Activated T-helper 1 cell treated with anti-CD3 and anti-CD28 coated beads, Interleukin-12 subunit alpha, Interleukin-12 subunit beta, Interleukin-2, Interleukin-4 antibody, amounts not matched to agents 30 ng/mL and 10 ng/mL and 1 ng/mL, durations not matched to agents 14 hours and 24 hours and 36 hours (primary cell): Measurements from ENCODE around the gene ERMN. TPM values are rescaled to one million over a fixed set of nuclear protein-coding genes. Genes with fewer than 3 reads are reported as not detected.

Source experiments
- DNase-seq: peaks from one replicate; pipeline ENCODE4 v3.0.0; 2021; ENCODE audit warnings: low spot score
- H3K27ac Mint-ChIP-seq: one replicate; pipeline ENCODE4 v1.8.0; 2021; ENCODE audit warnings: mild to moderate bottlenecking, mixed read lengths
- H3K27me3 Mint-ChIP-seq: one replicate; pipeline ENCODE4 v1.8.0; 2022; ENCODE audit warnings: mild to moderate bottlenecking, moderate library complexity, mixed read lengths; ENCODE audit not compliant: insufficient read depth
- H3K36me3 Mint-ChIP-seq: one replicate; pipeline ENCODE4 v1.8.0; 2021; ENCODE audit warnings: low read depth, mixed read lengths
- H3K4me1 Mint-ChIP-seq: one replicate; pipeline ENCODE4 v1.8.0; 2021; ENCODE audit warnings: low read depth, mixed read lengths
- H3K4me3 Mint-ChIP-seq: one replicate; pipeline ENCODE4 v1.8.0; 2021; ENCODE audit warnings: mild to moderate bottlenecking, moderate library complexity, mixed read lengths
- H3K9me3 Mint-ChIP-seq: one replicate; pipeline ENCODE4 v1.8.0; 2021; ENCODE audit warnings: mixed read lengths
- intact Hi-C: fragments of 100-400 bp; cut with micrococcal nuclease; formaldehyde crosslinking; loops from one replicate; pipeline ENCODE4 v1.15.1; 2024
- total RNA-seq: library from RNA; stranded (reverse); gene quantifications from 2 replicates; pipeline ENCODE4 v1.2.3, GENCODE V29; 2022

Gene ERMN
- total RNA-seq, 1 donor from 2014 or later, result 2.1 TPM

GRCh38 chr2:157271590-157272203 lies 53.9 kb downstream of the ERMN start:
- DNase-seq, result no peak
- H3K27ac Mint-ChIP-seq, result no peak overlapping the region
- H3K4me1 Mint-ChIP-seq, result peaks cover 32% of the 10 kb centered on the region
- H3K36me3 Mint-ChIP-seq, result peaks cover 2% of the 10 kb centered on the region
- no peak overlapping the region for H3K4me3 Mint-ChIP-seq
- H3K27me3 Mint-ChIP-seq, result peaks cover under 1% of the 10 kb centered on the region
- intact Hi-C loops, result loop anchor here (1.0 to 2.0 kb wide), 2 partner anchors 10 to 25 kb away; no protein-coding TSS in a partner anchor
- peaks cover 3% of the 10 kb centered on the region for H3K9me3 Mint-ChIP-seq

- no peak for DNase-seq
- Mint-ChIP-seq H3K4me3 (no peak overlapping the region), H3K27me3 (no peaks in the 10 kb centered on the region), H3K4me1 (peaks cover 32% of the 10 kb centered on the region), H3K9me3 (peaks cover 3% of the 10 kb centered on the region), H3K36me3 (peaks cover 2% of the 10 kb centered on the region), H3K27ac (no peak overlapping the region)
- intact Hi-C loops, result loop anchor here (2.0 kb wide), 1 partner anchor 23 kb away; no protein-coding TSS in a partner anchor
Observed at GRCh38 chr2:157269922-157270321, 55.7 kb downstream of the ERMN start.

- H3K9me3 Mint-ChIP-seq, result no peaks in the 10 kb centered on the region
- DNase-seq, result no peak
- H3K36me3 Mint-ChIP-seq, result peaks cover 2% of the 10 kb centered on the region
- H3K4me1 Mint-ChIP-seq, result peaks cover 37% of the 10 kb centered on the region
- intact Hi-C loops, result no loop called here
- H3K27ac Mint-ChIP-seq, result no peak overlapping the region
- H3K4me3 Mint-ChIP-seq, result no peak overlapping the region
- H3K27me3 Mint-ChIP-seq, result no peaks in the 10 kb centered on the region
Observed at GRCh38 chr2:157269060-157269459, 56.6 kb downstream of the ERMN start.

Other genes starting within 250 kb of the ERMN start
- not detected in 2 replicates for gene GALNT5, start 68.1 kb downstream of the ERMN start, total RNA-seq
- 296 and 302 TPM in 2 replicates for gene CYTIP, start 118.3 kb upstream of the ERMN start, total RNA-seq